Measurements from ENCODE around the gene ENDOU.

The ENDOU gene

DNA sequence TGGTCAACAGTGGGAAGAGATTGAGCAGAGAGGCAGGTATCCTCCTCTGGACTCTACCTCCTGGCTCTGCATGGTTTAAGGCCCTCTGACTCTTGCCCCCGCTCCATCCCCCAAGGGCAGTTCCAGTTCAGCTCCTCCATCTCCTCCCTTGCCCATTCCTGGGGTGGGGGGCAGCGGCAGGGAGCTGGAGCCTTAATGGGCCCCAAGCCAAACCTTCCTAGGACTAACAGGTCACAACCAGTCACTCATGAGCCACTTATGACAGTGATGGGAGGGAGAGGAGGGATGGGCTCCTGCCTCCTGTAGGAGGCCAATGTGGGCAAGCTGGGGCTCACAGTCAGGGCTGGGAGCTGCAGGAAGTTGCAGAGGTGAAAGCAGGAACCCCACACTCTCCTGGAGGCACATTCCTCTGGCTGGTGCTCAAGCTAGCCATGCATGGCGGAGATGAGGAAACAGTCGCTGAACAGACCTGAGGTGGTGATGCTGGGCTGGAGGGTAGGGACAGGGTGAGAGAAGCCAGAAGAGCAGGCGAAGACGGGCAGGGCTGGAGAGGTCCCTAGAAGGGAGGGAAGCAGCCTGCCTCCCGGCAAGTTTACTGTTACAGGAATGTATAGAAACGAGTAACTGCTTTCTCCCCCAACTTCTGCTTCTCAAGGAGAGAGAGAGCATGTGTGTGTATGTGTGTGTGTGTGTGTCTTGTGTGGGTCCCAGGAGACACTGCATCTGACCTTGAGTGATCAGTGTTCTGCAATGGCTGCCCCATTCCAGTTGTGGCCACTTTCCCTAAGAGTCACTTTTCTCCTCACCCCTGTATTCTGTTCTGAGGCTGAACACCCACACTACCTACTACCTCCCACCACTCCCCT is 38.4 kb upstream of the ENDOU start:
- TF ChIP-seq, protein P1, sequence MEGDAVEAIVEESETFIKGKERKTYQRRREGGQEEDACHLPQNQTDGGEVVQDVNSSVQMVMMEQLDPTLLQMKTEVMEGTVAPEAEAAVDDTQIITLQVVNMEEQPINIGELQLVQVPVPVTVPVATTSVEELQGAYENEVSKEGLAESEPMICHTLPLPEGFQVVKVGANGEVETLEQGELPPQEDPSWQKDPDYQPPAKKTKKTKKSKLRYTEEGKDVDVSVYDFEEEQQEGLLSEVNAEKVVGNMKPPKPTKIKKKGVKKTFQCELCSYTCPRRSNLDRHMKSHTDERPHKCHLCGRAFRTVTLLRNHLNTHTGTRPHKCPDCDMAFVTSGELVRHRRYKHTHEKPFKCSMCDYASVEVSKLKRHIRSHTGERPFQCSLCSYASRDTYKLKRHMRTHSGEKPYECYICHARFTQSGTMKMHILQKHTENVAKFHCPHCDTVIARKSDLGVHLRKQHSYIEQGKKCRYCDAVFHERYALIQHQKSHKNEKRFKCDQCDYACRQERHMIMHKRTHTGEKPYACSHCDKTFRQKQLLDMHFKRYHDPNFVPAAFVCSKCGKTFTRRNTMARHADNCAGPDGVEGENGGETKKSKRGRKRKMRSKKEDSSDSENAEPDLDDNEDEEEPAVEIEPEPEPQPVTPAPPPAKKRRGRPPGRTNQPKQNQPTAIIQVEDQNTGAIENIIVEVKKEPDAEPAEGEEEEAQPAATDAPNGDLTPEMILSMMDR (IDR thresholded peaks at IDR 0.05) = no peak
- TF ChIP-seq ZFX (IDR thresholded peaks at IDR 0.05; ENCODE audit: borderline replicate concordance) = no peak
- H3K27ac ChIP-seq = no peak overlapping the region

DNA sequence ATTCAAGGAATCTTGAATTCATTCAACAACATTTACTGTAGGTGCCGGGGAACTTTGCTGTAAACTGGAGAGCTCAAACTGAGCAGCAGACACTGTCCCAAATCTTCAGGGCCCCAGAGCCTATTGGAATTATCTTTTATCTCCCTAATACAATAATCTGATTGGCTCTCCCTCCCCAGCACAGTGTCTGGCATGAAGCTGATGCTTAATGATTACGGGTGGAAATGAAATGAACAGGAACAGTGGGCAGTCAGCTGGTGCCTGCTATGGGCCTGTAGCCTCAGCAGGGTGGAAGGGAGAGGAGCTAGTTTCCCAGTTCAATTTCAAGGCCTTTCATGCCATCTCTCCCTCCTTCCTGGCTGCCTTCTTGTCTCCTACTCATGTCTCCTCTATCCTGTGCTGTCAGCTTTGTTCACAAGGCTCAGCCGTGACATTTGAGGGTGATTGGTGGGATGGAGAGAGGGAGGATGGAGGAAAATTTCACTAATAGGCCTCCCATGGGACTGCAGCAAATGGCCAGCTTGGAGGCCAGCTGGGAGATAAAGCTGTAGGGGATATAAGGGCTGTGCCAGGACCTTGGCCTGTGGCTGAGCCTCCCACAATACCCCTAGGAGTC is 37.7 kb upstream of the ENDOU start:
- no peak overlapping the region for H3K27ac ChIP-seq

DNA sequence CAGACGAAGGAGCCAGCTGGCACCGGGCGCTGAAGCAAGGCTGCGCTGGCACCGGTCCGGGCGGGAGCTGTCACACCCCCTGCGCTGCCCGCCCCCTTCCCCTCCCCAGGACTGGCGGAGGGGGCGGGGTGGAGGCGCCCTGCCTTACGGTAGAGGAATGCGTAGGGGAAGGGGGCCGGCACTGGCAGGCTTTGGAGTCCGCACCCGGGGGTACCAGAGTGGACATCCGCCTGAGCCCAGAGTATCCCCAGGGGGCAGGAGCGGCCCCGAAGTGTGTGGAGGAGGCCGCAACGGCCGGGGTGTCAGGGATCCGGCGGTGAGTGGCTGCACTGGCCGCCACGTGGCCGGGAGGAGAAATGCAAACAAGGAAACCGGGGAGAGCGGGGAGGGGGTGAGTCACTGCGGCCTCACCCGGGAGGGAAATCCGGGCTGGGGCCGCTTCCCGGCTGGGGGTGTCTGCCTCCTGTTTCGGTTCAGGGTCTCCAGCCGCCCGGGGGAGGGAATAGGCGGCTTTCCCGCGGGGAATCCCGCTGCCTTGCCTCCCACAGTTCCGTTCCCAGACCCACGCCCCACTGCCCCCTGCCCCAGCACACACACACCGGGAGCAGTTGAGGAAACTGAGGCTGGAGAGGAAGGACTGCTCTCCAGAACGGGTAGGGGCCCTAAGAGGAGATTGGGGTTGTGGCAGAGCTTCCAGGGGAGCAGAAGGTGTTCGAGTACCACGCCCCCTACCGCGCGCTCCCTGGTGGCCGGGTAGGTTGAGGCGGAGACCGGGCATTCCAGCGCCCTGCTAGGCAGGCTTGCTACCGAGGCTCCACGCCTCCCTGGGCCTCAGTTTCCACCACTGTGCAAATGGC is 33.8 kb upstream of the ENDOU start, which contains the start of gene RAPGEF3:
TSS of gene RAPGEF3 (minus strand) at position 47 of the 857 bp plus-strand sequence. CDS start 324 bp downstream, outside the sequence.
- peak within 1 kb of the TSS; percentile 51 for H3K27ac ChIP-seq
- TF ChIP-seq ZFX (IDR thresholded peaks at IDR 0.05; ENCODE audit: borderline replicate concordance) = no peak
- TF ChIP-seq, protein P1 (IDR thresholded peaks at IDR 0.05) = peak; percentile 79

More for the DNA sequence above, 37.7 kb upstream of the ENDOU start:
- TF ChIP-seq ZFX (IDR thresholded peaks at IDR 0.05; ENCODE audit: borderline replicate concordance) = no peak
- TF ChIP-seq, protein P1 (IDR thresholded peaks at IDR 0.05) = no peak

DNA sequence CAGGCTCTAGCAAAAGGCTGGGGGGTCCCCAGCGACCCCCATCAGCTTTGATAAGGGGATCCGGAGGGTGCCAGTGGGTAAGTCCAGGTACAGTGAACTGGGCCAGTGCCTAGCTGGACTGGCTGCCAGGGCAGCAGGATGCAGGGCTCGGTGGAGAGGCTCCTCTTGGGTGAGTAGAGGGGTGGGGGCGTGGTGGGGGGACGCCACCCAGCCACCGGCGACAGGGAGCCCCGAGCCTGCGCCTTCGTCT is 33.2 kb upstream of the ENDOU start:
- peak overlapping the region; percentile 51 for H3K27ac ChIP-seq
- no peak for TF ChIP-seq ZFX (IDR thresholded peaks at IDR 0.05; ENCODE audit: borderline replicate concordance)
- TF ChIP-seq, protein P1 (IDR thresholded peaks at IDR 0.05) = no peak

DNA sequence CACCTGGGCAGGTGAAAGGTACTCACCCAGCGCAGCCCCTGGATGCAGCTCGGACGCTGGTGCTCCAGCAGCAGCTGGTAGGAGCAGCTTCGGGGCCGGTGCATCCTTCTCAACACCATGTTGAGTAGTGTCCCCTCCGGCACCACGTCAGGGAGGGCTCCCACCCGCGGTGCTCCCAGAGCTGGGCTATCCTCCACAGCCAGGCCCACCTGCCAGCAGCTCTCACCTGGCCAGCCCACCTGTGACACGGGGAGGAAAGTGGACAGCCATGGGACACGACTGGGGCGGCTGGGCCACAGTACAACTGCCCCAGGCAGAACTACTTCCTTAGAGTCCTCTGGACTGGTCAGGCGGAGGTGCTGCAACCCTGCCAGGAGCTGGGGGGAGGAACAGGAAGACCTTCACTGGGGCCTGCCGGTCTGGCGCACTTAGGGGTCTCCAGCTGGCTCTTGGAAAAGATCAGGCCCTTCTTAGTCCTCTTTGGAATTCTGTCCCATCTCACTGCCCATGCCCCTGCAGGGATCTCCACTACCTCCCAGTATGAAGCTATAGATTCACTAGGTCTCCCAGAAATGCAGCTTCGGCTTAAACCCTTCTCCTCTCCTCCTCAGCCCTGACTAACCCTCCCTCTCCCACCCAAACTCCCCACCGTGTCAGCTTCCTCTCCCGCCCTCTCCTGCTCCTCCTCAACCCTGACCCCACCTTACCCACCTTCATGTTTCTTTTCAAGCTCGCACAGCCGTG is 32.7 kb upstream of the ENDOU start:
- TF ChIP-seq ZFX (IDR thresholded peaks at IDR 0.05; ENCODE audit: borderline replicate concordance) = no peak
- TF ChIP-seq, protein P1 (IDR thresholded peaks at IDR 0.05) = no peak
- H3K27ac ChIP-seq = peak overlapping the region; percentile 51

DNA sequence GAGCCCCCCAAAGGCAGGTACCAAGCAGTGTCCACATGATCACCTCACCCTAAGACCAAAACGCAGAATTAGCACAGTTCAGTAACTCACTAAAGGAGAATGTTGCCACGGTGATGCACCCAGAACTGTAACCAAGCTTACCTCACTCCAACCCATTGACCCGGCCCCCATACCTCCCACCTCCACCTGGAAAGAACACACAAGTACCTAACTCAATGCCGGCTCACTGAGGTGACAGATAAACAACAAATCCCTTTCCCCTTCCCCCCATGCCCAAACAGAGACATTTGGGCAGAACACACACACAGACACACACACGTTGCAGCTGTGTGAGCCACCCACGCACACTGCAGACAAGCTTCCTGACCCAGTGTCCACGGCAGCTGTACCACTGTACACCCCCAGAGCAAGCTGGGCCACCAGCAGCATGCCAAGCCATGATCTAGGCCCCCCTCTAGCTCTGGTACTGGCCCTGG is 32.1 kb upstream of the ENDOU start:
- no peak for TF ChIP-seq ZFX (IDR thresholded peaks at IDR 0.05; ENCODE audit: borderline replicate concordance)
- TF ChIP-seq, protein P1 (IDR thresholded peaks at IDR 0.05) = no peak
- H3K27ac ChIP-seq = no peak overlapping the region
